ENCODE data around the gene EEF1A2.

DNA sequence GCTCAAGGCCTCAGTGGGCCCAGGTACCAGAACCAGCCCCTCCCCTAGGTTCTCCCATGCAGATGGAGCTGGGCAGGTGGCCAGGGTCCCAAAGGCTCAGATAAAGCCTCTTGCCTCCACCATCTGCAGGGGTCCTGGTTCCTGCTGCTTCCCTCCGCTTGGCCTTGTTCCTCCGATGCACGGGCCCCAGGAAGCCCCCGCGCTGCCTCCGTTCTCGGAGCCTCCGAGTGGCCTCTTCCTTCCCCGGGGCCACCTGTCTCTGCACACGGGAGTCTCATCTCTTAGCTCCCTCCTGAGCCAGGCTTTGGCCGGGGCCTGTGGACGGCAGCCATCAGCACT, 40.2 kb upstream of the EEF1A2 start:
- TF ChIP-seq, protein P1, sequence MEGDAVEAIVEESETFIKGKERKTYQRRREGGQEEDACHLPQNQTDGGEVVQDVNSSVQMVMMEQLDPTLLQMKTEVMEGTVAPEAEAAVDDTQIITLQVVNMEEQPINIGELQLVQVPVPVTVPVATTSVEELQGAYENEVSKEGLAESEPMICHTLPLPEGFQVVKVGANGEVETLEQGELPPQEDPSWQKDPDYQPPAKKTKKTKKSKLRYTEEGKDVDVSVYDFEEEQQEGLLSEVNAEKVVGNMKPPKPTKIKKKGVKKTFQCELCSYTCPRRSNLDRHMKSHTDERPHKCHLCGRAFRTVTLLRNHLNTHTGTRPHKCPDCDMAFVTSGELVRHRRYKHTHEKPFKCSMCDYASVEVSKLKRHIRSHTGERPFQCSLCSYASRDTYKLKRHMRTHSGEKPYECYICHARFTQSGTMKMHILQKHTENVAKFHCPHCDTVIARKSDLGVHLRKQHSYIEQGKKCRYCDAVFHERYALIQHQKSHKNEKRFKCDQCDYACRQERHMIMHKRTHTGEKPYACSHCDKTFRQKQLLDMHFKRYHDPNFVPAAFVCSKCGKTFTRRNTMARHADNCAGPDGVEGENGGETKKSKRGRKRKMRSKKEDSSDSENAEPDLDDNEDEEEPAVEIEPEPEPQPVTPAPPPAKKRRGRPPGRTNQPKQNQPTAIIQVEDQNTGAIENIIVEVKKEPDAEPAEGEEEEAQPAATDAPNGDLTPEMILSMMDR (conservative IDR thresholded peaks at IDR 0.05), result no peak
- no peak for TF ChIP-seq EZH2 (IDR thresholded peaks at IDR 0.05; ENCODE audit: low read depth)

Measured in PC-9 (cell line).